H1 (cell line): ENCODE results near the gene BARX1. TPM values are rescaled to one million over a fixed set of nuclear protein-coding genes. Genes with fewer than 3 reads are reported as not detected.

ENCODE experiments used
- CTCF ChIA-PET: fragments of 300-600 bp; sonication (Branson Sonifier 250); formaldehyde crosslinking; loops from one replicate; lab custom pipeline; 2021; ENCODE audit not compliant: partially characterized antibody; lab: Charles Lee
- POLR2A ChIA-PET: fragments of 300-600 bp; sonication (Branson Sonifier 250); formaldehyde crosslinking; loops from one replicate; lab custom pipeline; 2021; ENCODE audit warnings: inconsistent platforms; ENCODE audit not compliant: partially characterized antibody; lab: Charles Lee
- DNase-seq, 2 experiments: peaks; one replicate each; pipeline versions ENCODE4 v3.0.0 to v3.0.0-alpha.2; 2010 to 2022; ENCODE audit warnings: low spot score in 2 of 2, low read depth in 1 of 2, mixed read lengths in 1 of 2
- FAIRE-seq: peaks from 2 replicates; lab custom pipeline; 2011; peaks lifted over from hg19 to GRCh38; lab: Jason Lieb, UNC
- H2AFZ ChIP-seq: 2 replicates; pipeline ENCODE4 v1.8.1; 2012; ENCODE audit warnings: low read length, inconsistent platforms
- H2AK5ac ChIP-seq: 2 replicates; pipeline ENCODE4 v1.6.1; 2013; ENCODE audit warnings: low read depth, low read length
- H2BK120ac ChIP-seq: replicated peaks from 2 replicates; pipeline ENCODE3; 2013; ENCODE audit warnings: low read depth, low read length, inconsistent platforms
- H2BK12ac ChIP-seq: 2 replicates; pipeline ENCODE4 v1.6.1; 2013; ENCODE audit warnings: low read depth, low read length
- H2BK15ac ChIP-seq: 2 replicates; pipeline ENCODE4 v1.6.1; 2013; ENCODE audit warnings: low read length
- H2BK20ac ChIP-seq: 2 replicates; pipeline ENCODE4 v1.6.1; 2013; ENCODE audit warnings: low read length
- H2BK5ac ChIP-seq: 2 replicates; pipeline ENCODE4 v1.6.1; 2013; ENCODE audit warnings: low read depth, low read length
- H3K14ac ChIP-seq: 2 replicates; pipeline ENCODE4 v1.6.1; 2013; ENCODE audit warnings: inconsistent platforms; ENCODE audit not compliant: insufficient read length
- H3K18ac ChIP-seq: 2 replicates; pipeline ENCODE4 v1.6.1; 2013; ENCODE audit warnings: low read length; ENCODE audit errors: extremely low read depth
- H3K23ac ChIP-seq: 2 replicates; pipeline ENCODE4 v1.6.1; 2013; ENCODE audit warnings: inconsistent platforms; ENCODE audit not compliant: insufficient read length
- H3K23me2 ChIP-seq: 2 replicates; pipeline ENCODE4 v1.6.1; 2013; ENCODE audit warnings: low read depth, low read length
- H3K27ac ChIP-seq: 2 replicates; pipeline ENCODE4 v1.6.1; 2011; ENCODE audit warnings: low read depth, low read length, inconsistent platforms
- H3K27me3 ChIP-seq, 4 experiments: replicated peaks in 1 of 4; 1 replicate in 1 of 4; 2 replicates in 3 of 4; pipeline versions ENCODE4 v1.6.1 to v1.8.1; 2011 to 2013; ENCODE audit warnings: low read length in 3 of 4, mild to moderate bottlenecking in 3 of 4, inconsistent platforms in 2 of 4, mixed read lengths in 2 of 4, moderate library complexity in 1 of 4; ENCODE audit not compliant: control insufficient read depth in 3 of 4, insufficient read depth in 3 of 4; ENCODE audit errors: extremely low read depth in 1 of 4
- H3K36me3 ChIP-seq, 4 experiments: 2 replicates each; pipeline versions ENCODE4 v1.6.1 to v1.8.1; 2011 to 2013; ENCODE audit warnings: mild to moderate bottlenecking in 4 of 4, low read length in 3 of 4, moderate library complexity in 2 of 4, control low read depth in 1 of 4, inconsistent platforms in 1 of 4; ENCODE audit not compliant: insufficient read depth in 4 of 4, control insufficient read depth in 2 of 4
- H3K4ac ChIP-seq: replicated peaks from 2 replicates; pipeline ENCODE3; 2013; ENCODE audit warnings: low read length, low read depth, mixed read lengths, inconsistent platforms; ENCODE audit not compliant: insufficient read length
- H3K4me1 ChIP-seq, 4 experiments: replicated peaks in 1 of 4; 1 replicate in 1 of 4; 2 replicates in 3 of 4; pipeline versions ENCODE4 v1.6.1 to v1.8.1; 2011 to 2013; ENCODE audit warnings: low read length in 3 of 4, inconsistent platforms in 2 of 4, mixed read lengths in 1 of 4; ENCODE audit not compliant: insufficient read depth in 4 of 4, control insufficient read depth in 3 of 4
- H3K4me2 ChIP-seq, 2 experiments: 2 replicates each; pipeline versions ENCODE4 v1.6.1 to v1.8.1; 2011 to 2013; ENCODE audit warnings: low read depth in 2 of 2, low read length in 2 of 2, control low read depth in 1 of 2, inconsistent platforms in 1 of 2, mild to moderate bottlenecking in 1 of 2; ENCODE audit not compliant: insufficient read depth in 1 of 2
- H3K4me3 ChIP-seq, 4 experiments: fragments of 200-600, 300-600 bp in 1 of 4; sonication (generic), shearing (Covaris generic), sonication (Bioruptor Twin) in 1 of 4; 2 replicates each; pipeline versions ENCODE4 v1.5.1 to v1.8.1; 2011 to 2016; ENCODE audit warnings: low read length in 4 of 4, low read depth in 3 of 4, control low read depth in 2 of 4, inconsistent platforms in 2 of 4, mild to moderate bottlenecking in 2 of 4, mixed read lengths in 1 of 4, moderate library complexity in 1 of 4; ENCODE audit not compliant: insufficient read depth in 2 of 4; ENCODE audit errors: extremely low read depth in 1 of 4
- H3K56ac ChIP-seq: replicated peaks from 2 replicates; pipeline ENCODE3; 2013; ENCODE audit warnings: low read depth, mild to moderate bottlenecking, mixed read lengths, low read length, inconsistent platforms; ENCODE audit not compliant: insufficient read length
- H3K79me1 ChIP-seq: 2 replicates; pipeline ENCODE4 v1.6.1; 2013; ENCODE audit warnings: low read depth, low read length, control low read depth
- H3K79me2 ChIP-seq, 2 experiments: 2 replicates each; pipeline versions ENCODE4 v1.6.1 to v1.8.1; 2012 to 2013; ENCODE audit warnings: low read length in 2 of 2, mild to moderate bottlenecking in 2 of 2, inconsistent platforms in 1 of 2; ENCODE audit not compliant: insufficient read depth in 2 of 2, control insufficient read depth in 1 of 2
- H3K9ac ChIP-seq, 4 experiments: replicated peaks in 1 of 4; 1 replicate in 1 of 4; 2 replicates in 3 of 4; pipeline versions ENCODE4 v1.6.1 to v1.8.1; 2011 to 2013; ENCODE audit warnings: low read depth in 3 of 4, low read length in 3 of 4, control low read depth in 2 of 4, mild to moderate bottlenecking in 2 of 4, moderate library complexity in 2 of 4, inconsistent platforms in 1 of 4; ENCODE audit errors: extremely low read depth in 1 of 4
- H3K9me3 ChIP-seq, 2 experiments: 2 replicates each; pipeline versions ENCODE4 v1.6.1 to v1.8.1; 2012 to 2013; ENCODE audit warnings: mild to moderate bottlenecking in 2 of 2, moderate library complexity in 2 of 2, control low read depth in 1 of 2, inconsistent platforms in 1 of 2, low read depth in 1 of 2, low read length in 1 of 2, mixed read lengths in 1 of 2; ENCODE audit not compliant: insufficient read depth in 2 of 2
- H4K20me1 ChIP-seq, 2 experiments: replicated peaks in 1 of 2; 2 replicates each; pipeline versions ENCODE3 to v1.8.1; 2011 to 2013; ENCODE audit warnings: inconsistent platforms in 2 of 2, low read length in 2 of 2, mild to moderate bottlenecking in 1 of 2; ENCODE audit not compliant: insufficient read depth in 2 of 2, control insufficient read depth in 1 of 2
- H4K5ac ChIP-seq: 2 replicates; pipeline ENCODE4 v1.6.1; 2013; ENCODE audit warnings: low read length, low read depth, mixed read lengths, inconsistent platforms; ENCODE audit not compliant: insufficient read length
- H4K8ac ChIP-seq: 2 replicates; pipeline ENCODE4 v1.8.0; 2013; ENCODE audit warnings: mild to moderate bottlenecking, moderate library complexity, low read length, inconsistent platforms; ENCODE audit not compliant: insufficient read depth; ENCODE audit errors: extremely low read depth
- H4K91ac ChIP-seq: replicated peaks from 2 replicates; pipeline ENCODE3; 2013; ENCODE audit warnings: low read length, mixed read lengths, inconsistent platforms; ENCODE audit not compliant: insufficient read length
- BCL11A ChIP-seq, 2 experiments: IDR thresholded peaks; one replicate each; pipeline ENCODE4 v1.6.1; 2011; ENCODE audit warnings: low read depth in 2 of 2, low read length in 2 of 2, mild to moderate bottlenecking in 2 of 2
- BRCA1 ChIP-seq: IDR thresholded peaks from 2 replicates; pipeline ENCODE4 v1.6.1; 2012; ENCODE audit warnings: low read depth, low read length, improper control_type of control experiment
- CHD1 ChIP-seq: IDR thresholded peaks from 2 replicates; pipeline ENCODE4 v1.6.1; 2012; ENCODE audit warnings: low read depth, low read length, improper control_type of control experiment
- HDAC6 ChIP-seq: IDR thresholded peaks from one replicate; pipeline ENCODE4 v1.7.1; 2012; ENCODE audit warnings: low read depth, mild to moderate bottlenecking, inconsistent platforms, low read length, moderate library complexity
- NANOG ChIP-seq: IDR thresholded peaks from 2 replicates; pipeline ENCODE4 v1.6.1; 2011; ENCODE audit warnings: low read length, low read depth, mild to moderate bottlenecking, inconsistent platforms; ENCODE audit not compliant: insufficient read depth, poor library complexity, severe bottlenecking
- RFX5 ChIP-seq: IDR thresholded peaks from 2 replicates; pipeline ENCODE4 v1.6.1; 2011; ENCODE audit warnings: low read depth, low read length, improper control_type of control experiment, borderline replicate concordance
- RNF2 ChIP-seq: fragments of 200-900, 300-1000 bp; sonication (generic); IDR thresholded peaks from 2 replicates; pipeline ENCODE4 v1.7.1; 2016; ENCODE audit warnings: borderline replicate concordance, low read depth, mild to moderate bottlenecking, antibody characterized with exemption, low read length; ENCODE audit not compliant: poor library complexity, severe bottlenecking; ENCODE audit errors: missing control alignments
- SIX5 ChIP-seq: IDR thresholded peaks from 2 replicates; pipeline ENCODE4 v1.6.1; 2011; ENCODE audit warnings: mild to moderate bottlenecking, low read depth, low read length
- TBP ChIP-seq: IDR thresholded peaks from 2 replicates; pipeline ENCODE4 v1.6.1; 2011; ENCODE audit warnings: low read depth, low read length, improper control_type of control experiment
- TCF12 ChIP-seq: IDR thresholded peaks from 2 replicates; pipeline ENCODE4 v1.6.1; 2011; ENCODE audit warnings: low read depth, mild to moderate bottlenecking, low read length
- YY1 ChIP-seq: IDR thresholded peaks from 2 replicates; pipeline ENCODE4 v1.6.1; 2011; ENCODE audit warnings: low read depth, mild to moderate bottlenecking, low read length
- ZNF274 ChIP-seq: IDR thresholded peaks from 2 replicates; pipeline ENCODE4 v1.7.0; 2012; ENCODE audit warnings: low read length, borderline replicate concordance; ENCODE audit errors: extremely low read depth
- WGBS, 2 experiments: shearing (Covaris generic) in 1 of 2; methylation state at CpG; one replicate each; pipeline versions ENCODE4 v1.1.6 to v1.1.7; 2013 to 2015; ENCODE audit warnings: low lambda C conversion rate in 2 of 2, mixed read lengths in 2 of 2, inconsistent platforms in 1 of 2, low coverage in 1 of 2, missing lambda C conversion rate in 1 of 2; ENCODE audit not compliant: insufficient replicate concordance in 2 of 2, insufficient coverage in 1 of 2, insufficient read length in 1 of 2; ENCODE audit errors: extremely low coverage in 1 of 2, missing lambda C conversion rate in 1 of 2; 5-methylcytosine and 5-hydroxymethylcytosine counted together
- polyA plus RNA-seq, 7 experiments: library from polyadenylated mRNA; depleted of rRNA in 3 of 7; stranded (reverse) in 5 of 7; unstranded in 2 of 7; fragments of >200 nt in 5 of 7; fragments of 200-250 nt in 2 of 7; gene quantifications; 1 replicate in 5 of 7; 2 replicates in 1 of 7; 4 replicates in 1 of 7; pipeline versions ENCODE4 v1.2.1 to v1.2.3, GENCODE V29; 2011 to 2013; ENCODE audit warnings: missing spikeins in 2 of 7, mixed read lengths in 2 of 7
- total RNA-seq: library from RNA; stranded (reverse); fragmentation: NEBNext Ultra II Directional; extraction: Animal tissue kit (Norgen Biotek cat#: 25700); gene quantifications from 2 replicates; pipeline ENCODE4 v1.2.1, GENCODE V29; 2021

BARX1 gene
- total and polyA plus RNA-seq, 2 of the 8 experiments (the other 6 are each of a cell fraction or from before 2014, with no cell fraction given), result 0.79 to 2.6 TPM

- Histone ChIP-seq H3K23me2 (no peaks in the 10 kb centered on the region), H4K8ac (no peak overlapping the region; the same call in 1 of the 2 replicates), H3K23ac (no peak overlapping the region), H3K14ac (no peak overlapping the region), H2BK20ac (no peak overlapping the region), H3K27ac (no peak overlapping the region)
- TF ChIP-seq RFX5 (no peak), BCL11A (IDR thresholded peaks at IDR 0.05; ENCODE audit: low read depth in 2 of 2, low read length in 2 of 2) (no peak), BRCA1 (no peak), SIX5 (no peak), TBP (no peak), NANOG (no peak), CHD1 (no peak), RNF2 (no peak), YY1 (no peak), ZNF274 (no peak), TCF12 (no peak), HDAC6 (no peak)
- TF ChIP-seq, all 59 proteins: peak for 0
- Histone ChIP-seq H3K4ac (no peak overlapping the region), H2AK5ac (no peak overlapping the region), H3K4me2 (no peak overlapping the region), H3K9me3 (no peaks in the 10 kb centered on the region), H3K36me3 (no peaks in the 10 kb centered on the region), H3K27me3 (no peaks in the 10 kb centered on the region), H3K4me1 (peaks cover 2 to 9% (median 7%) of the 10 kb centered on the region in 4 experiments; a peak in 6 of 7 replicates), H3K18ac (no peak overlapping the region), H2BK12ac (no peak overlapping the region), H2AFZ (no peak overlapping the region), H2BK120ac (no peak overlapping the region), H3K56ac (no peak overlapping the region), H4K91ac (no peak overlapping the region), H3K79me1 (no peaks in the 10 kb centered on the region), H3K79me2 (no peaks in the 10 kb centered on the region), H4K5ac (no peak overlapping the region), H3K9ac (no peak overlapping the region), H2BK5ac (no peak overlapping the region), H4K20me1 (no peaks in the 10 kb centered on the region), H2BK15ac (no peak overlapping the region), H3K4me3 (no peak overlapping the region)
- 90% methylated on average over 14 of the region's 15 CpGs; no CpG with 5 or more reads in 1 of the 2 experiments for WGBS, 2 experiments
- ChIA-PET CTCF (interaction anchor here (0.5 to 8.5 kb wide), 14 partner anchors 9 to 271 kb away, joined by 3 to 46 read pairs (median 3); no protein-coding TSS in a partner anchor), POLR2A (no interaction called here)
- no peak for FAIRE-seq
- DNase-seq, result no peak
Measured at GRCh38 chr9:93908591-93909241, 46.4 kb downstream of the BARX1 start.
